Type B pancreatic cell (in vitro differentiated cells): Measurements from ENCODE around the gene RTN4. TPM values are rescaled to one million over a fixed set of nuclear protein-coding genes. Genes with fewer than 3 reads are reported as not detected.

Experiments
- DNase-seq: peaks from one replicate; pipeline ENCODE4 v3.0.0; 2021; ENCODE audit warnings: mixed read lengths; ENCODE audit not compliant: unreplicated experiment; ENCODE audit errors: extremely low spot score
- H3K27ac Mint-ChIP-seq: 2 replicates; pipeline ENCODE4 v1.8.0; 2021; ENCODE audit warnings: mild to moderate bottlenecking, mixed read lengths
- H3K27me3 Mint-ChIP-seq: 2 replicates; pipeline ENCODE4 v1.8.0; 2021; ENCODE audit warnings: mixed read lengths
- H3K36me3 Mint-ChIP-seq: 2 replicates; pipeline ENCODE4 v1.8.0; 2021; ENCODE audit warnings: mixed read lengths
- H3K4me1 Mint-ChIP-seq: one replicate; pipeline ENCODE4 v1.8.0; 2021; ENCODE audit warnings: mixed read lengths; ENCODE audit not compliant: unreplicated experiment
- H3K4me3 Mint-ChIP-seq: 2 replicates; pipeline ENCODE4 v1.8.0; 2021; ENCODE audit warnings: mild to moderate bottlenecking, mixed read lengths
- H3K9me3 Mint-ChIP-seq: 2 replicates; pipeline ENCODE4 v1.8.0; 2021; ENCODE audit warnings: mixed read lengths
- total RNA-seq: library from RNA; stranded (reverse); gene quantifications from 2 replicates; pipeline ENCODE4 v1.2.1, GENCODE V29; 2021; ENCODE audit warnings: low replicate concordance
- TF ChIP-seq, protein P1 (sequence below): fragments of 200-600 bp; sonication (generic); conservative IDR thresholded peaks from 2 replicates; pipeline ENCODE4 v1.5.0; 2021; ENCODE audit warnings: antibody characterized with exemption, mild to moderate bottlenecking

RTN4 gene
- total RNA-seq, 1 donor from 2014 or later, result 187 TPM

DNA sequence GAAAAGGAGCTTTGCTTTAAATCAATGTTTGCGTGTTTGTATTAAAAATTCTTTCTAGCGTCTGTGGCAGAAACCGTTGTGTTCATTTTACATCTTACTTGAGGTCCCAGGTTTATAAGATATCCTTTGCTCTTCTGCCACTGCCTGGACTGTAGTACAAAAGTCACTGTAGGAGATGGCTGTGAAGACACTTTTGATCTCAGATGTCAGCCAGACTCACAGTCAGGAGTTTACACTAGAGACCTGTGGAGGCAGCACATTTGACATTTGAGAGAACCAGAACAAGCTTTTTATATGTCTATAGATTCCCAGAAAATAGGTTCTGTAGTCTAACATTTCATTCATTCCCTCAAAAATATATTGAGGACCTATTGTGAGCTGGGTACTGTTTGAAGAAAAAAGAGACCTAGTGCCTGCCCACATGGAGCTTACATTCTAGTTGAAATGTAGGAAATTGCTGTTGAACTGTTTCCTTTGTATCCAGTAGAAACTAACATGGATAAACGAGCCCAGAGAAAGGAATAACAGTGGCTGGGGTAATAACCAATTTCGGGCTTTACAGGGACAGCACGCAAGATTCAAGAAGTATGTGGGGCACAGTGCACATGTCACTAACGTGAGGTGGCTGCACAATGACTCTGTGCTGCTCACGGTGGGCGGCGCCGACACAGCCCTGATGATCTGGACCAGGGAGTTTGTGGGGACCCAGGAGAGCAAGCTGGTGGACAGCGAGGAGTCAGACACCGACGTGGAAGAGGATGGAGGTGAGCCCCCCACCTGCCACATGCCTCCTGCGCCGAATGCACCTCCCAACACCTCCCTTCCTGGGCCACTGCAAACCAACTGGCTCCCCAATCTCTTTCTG lies 122.3 kb downstream of the RTN4 start:
- H3K36me3 Mint-ChIP-seq, result no peaks in the 10 kb centered on the region
- H3K27me3 Mint-ChIP-seq, result no peaks in the 10 kb centered on the region
- no peak for DNase-seq
- H3K9me3 Mint-ChIP-seq, result no peaks in the 10 kb centered on the region
- H3K4me3 Mint-ChIP-seq, result no peak overlapping the region
- TF ChIP-seq, protein P1, sequence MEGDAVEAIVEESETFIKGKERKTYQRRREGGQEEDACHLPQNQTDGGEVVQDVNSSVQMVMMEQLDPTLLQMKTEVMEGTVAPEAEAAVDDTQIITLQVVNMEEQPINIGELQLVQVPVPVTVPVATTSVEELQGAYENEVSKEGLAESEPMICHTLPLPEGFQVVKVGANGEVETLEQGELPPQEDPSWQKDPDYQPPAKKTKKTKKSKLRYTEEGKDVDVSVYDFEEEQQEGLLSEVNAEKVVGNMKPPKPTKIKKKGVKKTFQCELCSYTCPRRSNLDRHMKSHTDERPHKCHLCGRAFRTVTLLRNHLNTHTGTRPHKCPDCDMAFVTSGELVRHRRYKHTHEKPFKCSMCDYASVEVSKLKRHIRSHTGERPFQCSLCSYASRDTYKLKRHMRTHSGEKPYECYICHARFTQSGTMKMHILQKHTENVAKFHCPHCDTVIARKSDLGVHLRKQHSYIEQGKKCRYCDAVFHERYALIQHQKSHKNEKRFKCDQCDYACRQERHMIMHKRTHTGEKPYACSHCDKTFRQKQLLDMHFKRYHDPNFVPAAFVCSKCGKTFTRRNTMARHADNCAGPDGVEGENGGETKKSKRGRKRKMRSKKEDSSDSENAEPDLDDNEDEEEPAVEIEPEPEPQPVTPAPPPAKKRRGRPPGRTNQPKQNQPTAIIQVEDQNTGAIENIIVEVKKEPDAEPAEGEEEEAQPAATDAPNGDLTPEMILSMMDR, result no peak
- H3K4me1 Mint-ChIP-seq, result no peaks in the 10 kb centered on the region
- H3K27ac Mint-ChIP-seq, result no peak overlapping the region

DNA sequence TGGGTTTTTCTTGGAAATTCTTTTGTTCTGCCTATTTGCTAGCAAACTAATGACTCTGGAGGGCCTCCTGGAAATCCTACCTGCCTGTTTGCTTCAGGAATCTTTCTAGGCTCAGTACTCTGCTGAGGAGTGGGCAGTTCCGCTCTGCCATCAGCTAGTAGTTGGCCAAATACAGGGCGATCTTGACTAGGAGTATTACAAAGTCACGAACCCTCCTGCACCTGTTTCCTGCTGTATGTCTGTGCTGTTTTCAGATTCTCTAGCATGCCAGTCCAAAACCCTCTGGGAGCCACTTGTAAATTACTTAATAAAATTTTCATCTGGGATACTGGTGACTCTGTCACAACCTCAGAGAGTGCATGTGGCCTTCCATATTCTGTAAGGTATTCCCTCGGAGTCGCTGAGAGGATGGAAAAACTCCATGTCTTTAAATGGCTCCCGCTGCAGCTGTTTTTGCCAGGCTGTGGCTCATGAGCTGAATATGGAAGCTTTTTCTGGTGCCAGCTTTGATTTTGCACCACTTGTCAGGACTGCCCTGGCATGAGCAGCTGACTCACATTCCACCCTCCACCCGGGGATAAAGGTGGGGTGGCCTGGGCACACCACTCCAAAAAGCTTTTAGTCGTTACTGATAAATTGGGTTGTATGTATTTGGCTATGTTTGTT lies 123.0 kb downstream of the RTN4 start:
- no peaks in the 10 kb centered on the region for H3K4me1 Mint-ChIP-seq
- no peak for DNase-seq
- H3K27me3 Mint-ChIP-seq, result no peaks in the 10 kb centered on the region
- no peaks in the 10 kb centered on the region for H3K9me3 Mint-ChIP-seq
- H3K27ac Mint-ChIP-seq, result no peak overlapping the region
- no peak overlapping the region for H3K4me3 Mint-ChIP-seq
- no peaks in the 10 kb centered on the region for H3K36me3 Mint-ChIP-seq
- TF ChIP-seq, protein P1, result no peak

DNA sequence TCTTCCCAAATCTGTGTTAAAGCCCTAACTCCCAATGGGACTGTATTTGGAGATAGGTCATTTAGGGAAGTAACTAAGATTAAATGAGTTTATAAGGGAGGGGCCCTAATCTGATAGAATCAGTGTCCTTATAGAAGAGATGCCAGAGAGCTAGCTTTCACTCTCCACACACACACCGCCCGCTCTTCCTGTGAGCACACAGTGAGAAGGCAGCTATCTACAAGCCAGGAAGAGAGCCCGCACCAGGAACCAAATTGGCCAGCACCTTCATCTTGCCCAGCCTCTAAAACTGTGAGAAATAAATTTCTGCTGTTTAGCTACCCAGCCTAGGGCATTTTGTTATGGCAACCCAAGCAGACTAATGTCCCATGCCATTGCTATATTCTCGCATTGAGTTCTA lies 125.2 kb downstream of the RTN4 start:
- H3K27ac Mint-ChIP-seq, result no peak overlapping the region
- no peak for DNase-seq
- H3K27me3 Mint-ChIP-seq, result no peaks in the 10 kb centered on the region
- H3K9me3 Mint-ChIP-seq, result peaks cover 8% of the 10 kb centered on the region
- H3K4me1 Mint-ChIP-seq, result no peaks in the 10 kb centered on the region
- H3K36me3 Mint-ChIP-seq, result no peaks in the 10 kb centered on the region
- H3K4me3 Mint-ChIP-seq, result no peak overlapping the region
- TF ChIP-seq, protein P1, result no peak

DNA sequence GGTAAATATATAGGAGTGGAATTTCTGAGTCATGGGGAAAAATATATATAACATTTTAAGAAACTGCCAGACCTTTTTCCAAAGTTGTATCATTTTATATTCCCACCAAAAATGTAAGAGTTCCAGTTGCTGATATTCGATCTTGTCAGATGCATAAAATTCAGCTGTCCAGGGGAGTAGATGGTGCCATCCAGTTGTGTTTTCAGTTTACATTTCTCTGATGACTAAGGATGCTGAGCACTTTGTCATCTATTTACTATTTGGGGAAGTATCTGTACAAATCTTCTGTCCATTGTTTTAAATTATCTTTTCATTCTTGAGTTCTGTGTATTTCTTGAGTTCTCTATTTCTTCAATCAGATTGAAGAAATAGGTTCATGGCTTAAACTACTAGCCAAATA lies 126.1 kb downstream of the RTN4 start:
- Mint-ChIP-seq H3K4me3 (no peak overlapping the region), H3K4me1 (no peaks in the 10 kb centered on the region), H3K27me3 (no peaks in the 10 kb centered on the region), H3K36me3 (no peaks in the 10 kb centered on the region), H3K27ac (no peak overlapping the region), H3K9me3 (peaks cover 8% of the 10 kb centered on the region)
- TF ChIP-seq, protein P1, result no peak
- DNase-seq, result no peak

Other genes starting within 250 kb of the RTN4 start
- gene CLHC1, start 181.8 kb upstream of the RTN4 start, total RNA-seq, result 13.9 and 25.0 TPM in 2 replicates
- gene RPS27A, start 182.2 kb upstream of the RTN4 start, total RNA-seq, result 951 and 977 TPM in 2 replicates
- gene MTIF2, start 218.8 kb upstream of the RTN4 start, total RNA-seq, result 32.5 and 33.2 TPM in 2 replicates